ENCODE results near the gene FPR2. TPM values are rescaled to one million over a fixed set of nuclear protein-coding genes. Genes with fewer than 3 reads are reported as not detected.
"Not testable (repeated sequence)": the region's sequence is repeated elsewhere in the genome, so short reads cannot be mapped to it uniquely, and the experiment has no call there.

Gene FPR2
- total RNA-seq, 1 donor from 2014 or later, result 0.62 TPM

- not testable (repeated sequence) for DNase-seq
These were observed 45.6 kb downstream of the FPR2 start for GRCh38 chr19:51806571-51806970.

DNA sequence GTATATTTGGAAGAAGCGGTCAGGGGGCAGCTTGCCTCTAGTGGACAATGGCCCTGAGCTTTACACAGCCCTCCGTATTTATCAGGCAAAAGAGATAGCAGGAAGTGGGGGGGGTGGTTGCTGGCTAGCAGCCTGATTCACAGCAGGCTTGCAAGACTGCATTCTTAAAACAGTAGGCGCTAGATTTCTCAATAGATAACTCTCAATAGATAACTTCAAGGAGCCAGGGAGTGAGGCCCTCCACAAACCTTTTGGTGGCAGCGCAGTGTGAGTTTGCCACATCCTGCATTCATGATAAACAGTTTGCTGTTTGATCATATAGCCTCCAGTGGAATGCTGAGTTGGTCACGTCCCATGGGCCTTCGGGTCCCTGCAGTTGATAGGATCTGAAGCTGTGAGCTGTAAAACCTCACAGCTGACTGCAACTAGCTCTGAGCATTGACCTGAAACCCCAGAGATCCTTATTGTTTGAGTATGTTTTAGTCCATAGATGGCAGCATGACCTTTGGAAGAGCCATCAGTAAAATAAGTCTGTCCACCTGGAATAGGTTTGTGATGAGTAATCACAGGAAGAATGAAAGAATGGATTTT is 46.2 kb downstream of the FPR2 start:
- DNase-seq, result no peak

GRCh38 chr19:51807925-51808324 is 46.9 kb downstream of the FPR2 start:
- no peak for DNase-seq

DNA sequence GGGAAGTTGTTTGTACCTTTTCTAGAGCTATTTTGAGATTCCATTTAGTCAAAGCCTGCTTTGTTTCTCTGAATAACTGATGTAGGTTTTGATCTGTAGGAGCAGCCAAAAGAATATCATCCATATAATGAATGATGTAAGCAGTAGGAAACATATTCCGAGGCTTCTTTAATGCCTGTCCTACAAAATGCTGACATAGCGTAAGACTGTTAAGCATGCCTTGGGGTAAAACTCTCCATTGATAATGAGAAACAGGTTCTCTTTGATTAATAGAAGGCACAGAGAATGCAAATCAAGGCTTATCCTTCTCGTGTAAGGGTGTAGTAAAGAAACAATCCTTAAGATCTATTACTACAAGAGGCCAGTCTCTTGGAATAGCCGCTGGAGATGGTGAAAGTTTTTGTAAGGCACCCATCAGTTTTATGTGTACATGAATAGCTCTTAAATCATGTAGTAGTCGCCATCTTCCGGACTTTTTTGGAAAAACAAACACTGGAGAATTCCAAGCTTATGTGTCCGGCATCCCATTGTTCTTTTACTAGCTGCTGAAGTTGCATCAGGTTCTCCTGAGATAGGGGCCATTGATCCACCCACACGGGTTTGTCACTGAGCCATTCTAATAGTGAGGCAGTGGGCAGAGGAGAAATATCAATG is 47.5 kb downstream of the FPR2 start:
- no peak for DNase-seq

GRCh38 chr19:51809787-51810186 is 48.8 kb downstream of the FPR2 start:
- no peak for DNase-seq

GRCh38 chr19:51810223-51810622 is 49.2 kb downstream of the FPR2 start:
- no peak for DNase-seq

- DNase-seq, result no peak
These were observed 50.4 kb downstream of the FPR2 start for GRCh38 chr19:51811344-51811743.

GRCh38 chr19:51815043-51815442 is 54.1 kb downstream of the FPR2 start:
- DNase-seq, result no peak

- DNase-seq, result no peak
These were observed 55.7 kb downstream of the FPR2 start for GRCh38 chr19:51816711-51817110.

DNA sequence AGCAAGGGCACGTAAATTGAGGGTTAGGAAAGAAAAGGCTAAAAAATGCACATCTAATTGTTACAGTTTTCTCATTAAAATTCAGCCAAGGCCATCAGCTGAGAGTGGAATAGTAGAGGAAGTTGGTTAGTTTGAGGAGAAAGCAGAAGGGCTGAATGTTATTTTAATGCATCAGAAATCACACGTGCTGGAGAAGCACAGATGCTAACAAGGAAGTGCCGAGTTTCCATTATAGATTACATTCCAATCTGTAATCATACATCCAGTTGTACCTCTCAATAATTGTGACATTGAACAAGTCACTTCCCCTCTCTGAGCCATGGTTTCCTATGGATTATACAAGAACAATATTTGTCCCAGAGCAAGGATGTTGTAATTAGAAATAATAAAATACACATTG is 59.0 kb downstream of the FPR2 start:
- no peak for DNase-seq

Other genes starting within 250 kb of the FPR2 start
- not detected for gene SIGLEC6, start 229.5 kb upstream of the FPR2 start, total RNA-seq
- gene ZNF175, start 189.9 kb upstream of the FPR2 start, total RNA-seq, result 8.7 TPM
- not detected for gene SIGLEC5, start 130.8 kb upstream of the FPR2 start, total RNA-seq
- gene SIGLEC14, start 114.4 kb upstream of the FPR2 start, total RNA-seq, result 0.16 TPM
- 3.9 TPM for gene SPACA6, start 67.8 kb upstream of the FPR2 start, total RNA-seq
- 2.3 TPM for gene HAS1, start 37.2 kb upstream of the FPR2 start, total RNA-seq
- gene FPR1, start 9.3 kb upstream of the FPR2 start, total RNA-seq, result 6.7 TPM
- 0.31 TPM for gene FPR3, start 34.0 kb downstream of the FPR2 start, total RNA-seq
- gene ZNF577, start 126.8 kb downstream of the FPR2 start, total RNA-seq, result 66.6 TPM
- 39.0 TPM for gene ZNF649, start 143.8 kb downstream of the FPR2 start, total RNA-seq
- 11.4 TPM for gene ZNF613, start 166.3 kb downstream of the FPR2 start, total RNA-seq
- gene ZNF350, start 225.7 kb downstream of the FPR2 start, total RNA-seq, result 20.6 TPM
- gene ZNF615, start 247.0 kb downstream of the FPR2 start, total RNA-seq, result 27.1 TPM